Heart left ventricle (tissue), 16 donors: ENCODE results near the gene ITSN1. TPM values are rescaled to one million over a fixed set of nuclear protein-coding genes. Genes with fewer than 3 reads are reported as not detected.

Experiments
- ATAC-seq, 4 donors: fragments of 200-7000 bp; cut with Tn5 transposase; one replicate each; pipeline ENCODE4 v1.9.1; 2020 to 2022; ENCODE audit warnings: moderate library complexity in 4 of 4, mild to moderate bottlenecking in 3 of 4, moderate number of reproducible peaks in 1 of 4
- DNase-seq, 5 donors: peaks; one replicate each; pipeline ENCODE4 v3.0.0-alpha.2; 2020
- H3K27ac ChIP-seq, 12 donors: fragments of 200-600 bp; sonication (generic) in 4 of 12; one replicate each; pipeline versions ENCODE4 v1.5.0 to v1.8.0; 2016 to 2022; ENCODE audit warnings: mild to moderate bottlenecking in 2 of 12
- H3K27me3 ChIP-seq, 9 donors: fragments of 200-600 bp; sonication (generic) in 2 of 9; one replicate each; pipeline versions ENCODE4 v1.5.1 to v1.8.0; 2016 to 2022; ENCODE audit warnings: mild to moderate bottlenecking in 3 of 9
- H3K36me3 ChIP-seq, 9 donors: fragments of 200-600 bp; sonication (generic) in 2 of 9; one replicate each; pipeline versions ENCODE4 v1.5.0 to v1.8.0; 2018 to 2022; ENCODE audit warnings: mild to moderate bottlenecking in 2 of 9
- H3K4me1 ChIP-seq, 12 donors: fragments of 200-600 bp; sonication (generic) in 4 of 12; one replicate each; pipeline versions ENCODE4 v1.5.0 to v1.8.0; 2016 to 2022; ENCODE audit warnings: mild to moderate bottlenecking in 3 of 12
- H3K4me3 ChIP-seq, 12 donors: fragments of 200-600 bp; sonication (generic) in 4 of 12; one replicate each; pipeline versions ENCODE4 v1.5.0 to v1.8.0; 2017 to 2022; ENCODE audit warnings: mild to moderate bottlenecking in 9 of 12, moderate library complexity in 4 of 12
- H3K9me3 ChIP-seq, 12 donors: fragments of 200-600 bp; sonication (generic) in 4 of 12; one replicate each; pipeline versions ENCODE4 v1.5.0 to v1.8.0; 2016 to 2022; ENCODE audit warnings: mild to moderate bottlenecking in 1 of 12
- POLR2A ChIP-seq, 2 donors: fragments of 450-650 bp; IDR thresholded peaks; one replicate each; pipeline ENCODE4 v1.6.1; 2017; ENCODE audit warnings: antibody characterized with exemption in 2 of 2, mild to moderate bottlenecking in 2 of 2, moderate library complexity in 2 of 2
- WGBS, 4 donors: extraction: QIAGEN DNeasy Blood & Tissue Kit in 2 of 4; methylation state at CpG; one replicate each; pipeline versions ENCODE4 v1.1.5 to v1.1.7; 2013 to 2018; 5-methylcytosine and 5-hydroxymethylcytosine counted together
- intact Hi-C, 10 donors: fragments of 100-400 bp; cut with DNase I; formaldehyde crosslinking; loops; one replicate each; pipeline versions ENCODE4 v1.11.1 to v1.14.2; 2022
- polyA plus RNA-seq, 2 donors: library from polyadenylated mRNA; stranded (reverse); fragments of 200-250 nt; gene quantifications; one replicate each; pipeline ENCODE4 v1.2.3, GENCODE V29; 2013
- total RNA-seq, 9 donors: library from RNA; depleted of rRNA in 2 of 9; stranded (reverse); fragments of >200 nt in 2 of 9; fragmentation: NEBNext Ultra II Directional in 3 of 9; extraction: Animal tissue kit (Norgen Biotek cat#: 25700) in 3 of 9; gene quantifications; one replicate each; pipeline versions ENCODE4 v1.1.0 to v1.2.4, GENCODE V29; 2016 to 2023
- TF ChIP-seq, protein P1 (sequence below), 12 donors: fragments of 200-600 bp; sonication (generic) in 4 of 12; IDR thresholded peaks; one replicate each; pipeline versions ENCODE4 v1.5.0 to v1.8.0; 2018 to 2022; ENCODE audit warnings: antibody characterized with exemption in 12 of 12, mild to moderate bottlenecking in 5 of 12
- donor health status: ischemic (EF 13 %, LVEDD 7.1; RV severe dilation, severe dysfunction).
- donor health status: healthy with polysubstance abuse.
- donor health status: DM: no; HTN: yes; CAD: no.
- donor health status: DM: no; HTN: no; CAD: no.
- donor health status: ischemic (EF 25% LVEDD 6.9; RV normal size, moderate dysfunction).
- donor health status: ischemic (EF 25% LVEDD 5.7; RV mildly dilated, moderate dysfunction).
- donor health status: healthy.
- donor health status: DM: yes; HTN: yes; CAD: no.
- donor health status: ischemic (EF 35%, LVEDD 5.7; RV mildly dilated, moderate dysfunction).
- donor health status: nonischemic (EF 11% LVEDD 7.7; RV severe dilation, severe dysfunction).
- donor health status: DM: yes; HTN: yes; CAD: no.
- donor health status: PGD.
- donor health status: ischemic (EF 29% LVEDD 5.4; RV normal size, mild dysfunction).
- donor health status: nonischemic (EF 23%, LVEDD 6.1; RV moderate dilation, normal function).

The ITSN1 gene
- total and polyA plus RNA-seq, 11 donors: 17.2 to 51.5 (median 34.0) TPM

DNA sequence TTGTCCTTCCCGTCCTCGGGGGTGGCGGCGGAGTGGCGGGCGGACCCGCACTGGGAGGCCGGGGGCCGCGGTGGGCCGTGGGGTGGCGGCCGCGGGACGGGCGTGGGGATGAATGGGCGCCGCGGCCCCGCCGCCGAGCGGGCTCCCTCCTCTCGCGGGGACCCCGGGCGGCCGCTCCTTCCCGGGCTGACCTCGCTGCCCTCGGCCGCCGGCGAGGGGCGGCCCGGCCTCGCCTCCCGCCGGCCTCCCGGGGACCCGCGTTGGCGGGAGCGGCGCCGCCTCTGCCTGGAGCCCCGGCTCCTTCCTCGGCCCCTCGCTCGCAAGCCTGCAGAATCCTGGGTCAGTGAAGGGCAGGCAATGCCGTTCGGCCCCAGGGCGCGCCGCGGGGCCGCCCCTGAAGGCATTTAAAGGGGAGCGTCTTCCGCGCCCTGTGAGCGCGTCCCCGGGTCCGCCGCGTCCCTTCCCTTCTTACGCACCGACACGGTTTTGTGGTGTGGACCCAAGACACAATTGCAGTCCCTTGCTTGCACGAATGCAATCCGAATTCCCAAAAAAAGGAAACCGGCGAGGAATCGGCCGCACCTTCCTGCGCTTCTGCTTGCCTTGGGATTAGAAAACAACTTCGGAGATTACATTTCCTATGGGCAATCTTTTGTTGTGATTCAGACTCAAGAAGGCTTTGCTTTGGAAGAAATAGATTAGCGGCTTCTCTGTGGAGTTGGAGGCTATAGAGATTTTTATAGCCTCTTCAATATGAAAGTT, 776 bp downstream of the ITSN1 start:
- ATAC-seq (peak in 1 of 4 donors; percentile 0), DNase-seq (peak; percentile 31 to 71 (median 34))
- H3K27me3 ChIP-seq: no peaks in the 10 kb centered on the region

DNA sequence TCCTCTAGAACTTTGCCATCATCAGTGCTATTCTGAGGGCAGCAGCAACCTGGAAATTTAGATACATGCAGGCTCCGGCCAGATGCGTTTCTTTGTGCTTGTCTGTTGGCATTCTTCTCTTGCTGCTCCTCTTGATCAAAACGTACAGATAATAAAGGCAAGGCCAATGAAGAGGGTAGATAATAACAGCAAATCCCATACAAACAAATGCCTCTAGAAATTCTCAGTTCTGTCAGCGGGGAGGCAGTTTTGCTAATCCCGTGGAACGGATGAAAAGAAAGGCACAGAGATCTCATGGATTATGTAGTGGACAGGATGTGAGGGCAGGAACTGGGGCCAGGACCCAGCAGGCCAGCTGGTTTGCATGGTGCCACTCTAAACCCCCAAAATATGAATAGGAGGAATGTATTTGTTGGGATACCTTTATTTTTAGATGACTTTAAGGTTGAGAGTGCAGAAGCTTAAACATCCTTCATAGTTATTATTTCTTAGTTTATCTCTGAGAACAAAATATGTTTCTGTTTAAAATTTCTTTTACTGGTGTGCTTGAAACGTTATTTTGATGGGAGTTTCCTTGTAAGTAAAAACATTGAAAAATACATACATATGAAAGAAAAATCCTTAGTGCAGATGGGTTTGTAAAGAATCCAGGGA, 1.5 kb downstream of the ITSN1 start:
- Histone ChIP-seq H3K4me3 (peak overlapping the region; percentile 42 to 93 (median 89)), H3K9me3 (no peaks in the 10 kb centered on the region), H3K27me3 (no peaks in the 10 kb centered on the region), H3K36me3 (no peaks in the 10 kb centered on the region), H3K27ac (peak overlapping the region; percentile 59 to 97 (median 87)), H3K4me1 (peaks cover 0 to 37% (median 18%) of the 10 kb centered on the region in 12 donors)
- DNase-seq (no peak), ATAC-seq (no peak)
- 4 to 12% (median 9%) methylated on average over 7 of the region's 7 CpGs for WGBS, 4 donors
- intact Hi-C loops: loop anchor here in 9 of 10 donors (5.0 to 10.0 kb wide), 11 partner anchors 44 to 254 kb away; no protein-coding TSS in a partner anchor
- TF ChIP-seq POLR2A (IDR thresholded peaks at IDR 0.05): no peak
- TF ChIP-seq, protein P1, sequence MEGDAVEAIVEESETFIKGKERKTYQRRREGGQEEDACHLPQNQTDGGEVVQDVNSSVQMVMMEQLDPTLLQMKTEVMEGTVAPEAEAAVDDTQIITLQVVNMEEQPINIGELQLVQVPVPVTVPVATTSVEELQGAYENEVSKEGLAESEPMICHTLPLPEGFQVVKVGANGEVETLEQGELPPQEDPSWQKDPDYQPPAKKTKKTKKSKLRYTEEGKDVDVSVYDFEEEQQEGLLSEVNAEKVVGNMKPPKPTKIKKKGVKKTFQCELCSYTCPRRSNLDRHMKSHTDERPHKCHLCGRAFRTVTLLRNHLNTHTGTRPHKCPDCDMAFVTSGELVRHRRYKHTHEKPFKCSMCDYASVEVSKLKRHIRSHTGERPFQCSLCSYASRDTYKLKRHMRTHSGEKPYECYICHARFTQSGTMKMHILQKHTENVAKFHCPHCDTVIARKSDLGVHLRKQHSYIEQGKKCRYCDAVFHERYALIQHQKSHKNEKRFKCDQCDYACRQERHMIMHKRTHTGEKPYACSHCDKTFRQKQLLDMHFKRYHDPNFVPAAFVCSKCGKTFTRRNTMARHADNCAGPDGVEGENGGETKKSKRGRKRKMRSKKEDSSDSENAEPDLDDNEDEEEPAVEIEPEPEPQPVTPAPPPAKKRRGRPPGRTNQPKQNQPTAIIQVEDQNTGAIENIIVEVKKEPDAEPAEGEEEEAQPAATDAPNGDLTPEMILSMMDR (IDR thresholded peaks at IDR 0.05): no peak

More for the DNA sequence above, 776 bp downstream of the ITSN1 start:
- TF ChIP-seq, protein P1 (IDR thresholded peaks at IDR 0.05): peak in 1 of 12 donors; percentile 1
- TF ChIP-seq POLR2A (IDR thresholded peaks at IDR 0.05): no peak
- Histone ChIP-seq H3K9me3 (no peaks in the 10 kb centered on the region), H3K27ac (peak overlapping the region; percentile 59 to 97 (median 87)), H3K36me3 (peaks cover 0 to 4% (median 0%) of the 10 kb centered on the region in 9 donors), H3K4me3 (peak overlapping the region; percentile 71 to 93 (median 89)), H3K4me1 (peaks cover 0 to 37% (median 20%) of the 10 kb centered on the region in 12 donors)
- WGBS, 4 donors: 0 to 1% (median 1%) methylated on average over 43 to 78 of the region's 78 CpGs
- intact Hi-C loops: loop anchor here in 9 of 10 donors (5.0 to 10.0 kb wide), 11 partner anchors 44 to 254 kb away; no protein-coding TSS in a partner anchor

DNA sequence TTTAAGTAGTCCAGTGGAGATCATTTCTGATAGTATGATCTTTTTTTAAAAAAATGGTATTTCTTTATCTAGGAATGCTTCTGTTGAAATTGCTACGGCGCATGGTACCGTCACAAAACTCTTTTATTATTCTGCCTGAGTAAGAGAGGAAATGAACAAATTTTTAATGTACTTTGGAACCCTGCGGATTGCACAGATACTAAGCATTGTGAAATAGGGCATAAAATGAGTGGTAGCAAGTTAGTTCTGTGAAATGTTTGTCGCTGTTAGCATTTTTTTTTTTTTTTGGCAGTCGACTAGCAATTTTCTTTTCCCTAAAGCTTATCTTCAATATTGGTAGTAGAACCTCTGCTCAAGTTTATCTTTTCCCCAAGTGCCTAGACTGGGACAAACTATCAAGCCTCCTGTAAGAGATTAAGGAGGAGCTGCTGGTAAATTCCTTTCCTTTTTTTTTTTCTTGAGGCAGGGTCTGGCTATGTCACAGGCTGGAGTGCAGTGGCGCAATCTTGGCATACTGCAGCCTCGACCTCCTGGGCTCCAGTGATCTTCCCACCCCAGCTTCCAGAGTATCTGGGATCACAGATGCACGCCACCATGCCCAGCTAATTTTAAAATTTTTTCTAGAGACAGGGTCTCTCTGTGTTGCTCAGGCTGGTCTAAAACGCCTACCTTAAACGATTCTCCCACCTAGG, 2.2 kb downstream of the ITSN1 start:
- intact Hi-C loops: loop anchor here (5.0 to 10.0 kb wide), 12 partner anchors 43 to 253 kb away; no protein-coding TSS in a partner anchor
- Histone ChIP-seq H3K9me3 (no peaks in the 10 kb centered on the region), H3K36me3 (no peaks in the 10 kb centered on the region), H3K27me3 (no peaks in the 10 kb centered on the region), H3K27ac (peak overlapping the region in 10 of 12 donors; percentile 5 to 95 (median 86)), H3K4me3 (peak overlapping the region in 8 of 12 donors; percentile 11 to 93 (median 86)), H3K4me1 (peaks cover 0 to 45% (median 19%) of the 10 kb centered on the region in 12 donors)
- ATAC-seq: no peak
- TF ChIP-seq POLR2A (IDR thresholded peaks at IDR 0.05): no peak
- TF ChIP-seq, protein P1 (IDR thresholded peaks at IDR 0.05): no peak
- WGBS, 4 donors: 55 to 66% (median 59%) methylated on average over 11 of the region's 11 CpGs
- no peak for DNase-seq
